ENCODE measurements around the gene EIF4B. TPM values are rescaled to one million over a fixed set of nuclear protein-coding genes. Genes with fewer than 3 reads are reported as not detected.

The EIF4B gene
- total and polyA plus RNA-seq, 9 of the 15 experiments (the other 6 are each of a cell fraction or from before 2014, with no cell fraction given): 138 to 669 (median 552) TPM

GRCh38 chr12:53006810-53007309 is 604 bp downstream of the EIF4B start (continued):
- TF ChIP-seq SIN3A (IDR thresholded peaks at IDR 0.05; ENCODE audit: borderline replicate concordance in 2 of 2, control insufficient read depth in 1 of 2, low read depth in 2 of 2, low read length in 2 of 2): peak; percentile 92 to 93; a peak in 3 of 4 replicates
- TF ChIP-seq CREB3 (tag; conservative IDR thresholded peaks at IDR 0.05; ENCODE audit: low read depth): no peak
- TF ChIP-seq ZNF695 (CRISPR knock-in tag; IDR thresholded peaks at IDR 0.05): no peak
- no peak for TF ChIP-seq MIER1 (IDR thresholded peaks at IDR 0.05; ENCODE audit: low read depth)
- TF ChIP-seq TBP (optimal IDR thresholded peaks at IDR 0.05; ENCODE audit: low read depth, low read length): no peak
- no peak for TF ChIP-seq RFX1 (IDR thresholded peaks at IDR 0.05)
- TF ChIP-seq SRSF3 (IDR thresholded peaks at IDR 0.05; ENCODE audit: insufficient read depth, low read length): peak; percentile 93; the same call in 1 of the 2 replicates
- TF ChIP-seq RBM14 (IDR thresholded peaks at IDR 0.05; ENCODE audit: borderline replicate concordance, insufficient read depth, low read depth, low read length): no peak
- TF ChIP-seq HNRNPLL (IDR thresholded peaks at IDR 0.05; ENCODE audit: low read depth, low read length, poor library complexity, severe bottlenecking): no peak
- no peak for TF ChIP-seq NR4A1 (CRISPR knock-in tag; IDR thresholded peaks at IDR 0.05)
- no peak for TF ChIP-seq NR4A1 (tag; IDR thresholded peaks at IDR 0.05)
- peak; percentile 91 for TF ChIP-seq MAX (CRISPR knock-in tag; IDR thresholded peaks at IDR 0.05)
- no peak for TF ChIP-seq SNIP1 (IDR thresholded peaks at IDR 0.05; ENCODE audit: low read depth)
- TF ChIP-seq DNMT1 (IDR thresholded peaks at IDR 0.05): no peak
- no peak for TF ChIP-seq POLR2H (tag; IDR thresholded peaks at IDR 0.05; ENCODE audit: low read depth)
- TF ChIP-seq E2F5 (CRISPR knock-in tag; IDR thresholded peaks at IDR 0.05): peak; percentile 26; the same call in 1 of the 2 replicates
- TF ChIP-seq PBX2 (CRISPR knock-in tag; IDR thresholded peaks at IDR 0.05; ENCODE audit: low read depth): no peak
- no peak for TF ChIP-seq PBX2 (tag; conservative IDR thresholded peaks at IDR 0.05; ENCODE audit: low read depth)
- TF ChIP-seq CREB1 (IDR thresholded peaks at IDR 0.05): peak; percentile 71; the same call in 1 of the 2 replicates
- TF ChIP-seq CREB1 (CRISPR knock-in tag; IDR thresholded peaks at IDR 0.05): no peak
- no peak for TF ChIP-seq CEBPZ (IDR thresholded peaks at IDR 0.05; ENCODE audit: borderline replicate concordance, low read depth, low read length)
